ENCODE data around the gene LYG2. TPM values are rescaled to one million over a fixed set of nuclear protein-coding genes. Genes with fewer than 3 reads are reported as not detected.

LYG2 gene
- total RNA-seq, 1 experiment from 2014 or later = not detected

DNA sequence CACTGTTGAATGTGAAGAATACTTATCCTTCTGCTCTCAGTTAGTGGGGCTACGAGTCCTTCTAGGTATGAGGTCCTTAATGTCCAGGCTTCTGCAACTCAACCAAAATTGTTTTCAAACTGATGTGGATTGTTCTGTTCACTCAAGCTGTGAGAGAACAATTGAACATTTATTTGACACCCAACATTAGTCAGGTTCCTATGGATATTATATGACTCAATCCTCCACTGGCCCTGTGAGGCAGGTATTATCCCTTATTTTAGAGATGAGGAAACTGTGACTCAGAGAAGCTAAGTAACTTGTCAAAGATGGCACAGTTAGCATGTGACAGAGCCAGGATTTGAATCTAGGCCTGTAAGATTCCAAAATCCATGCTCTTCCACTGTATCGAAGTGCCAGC, 1.2 kb upstream of the LYG2 start:
- no peak overlapping the region for H2BK12ac ChIP-seq (ENCODE audit: insufficient read length, low read depth, low read length)

More for the DNA sequence above, 1.2 kb upstream of the LYG2 start:
- Histone ChIP-seq H3K27me3 (ENCODE audit: insufficient read depth, low read length) (no peaks in the 10 kb centered on the region), H3T11ph (ENCODE audit: low read length) (no peak overlapping the region), H3K18ac (ENCODE audit: insufficient read length, low read depth, low read length) (no peak overlapping the region), H2AK5ac (ENCODE audit: insufficient read length, low read length) (no peak overlapping the region), H3K9me3 (ENCODE audit: control insufficient read depth, low read depth, low read length) (no peaks in the 10 kb centered on the region), H3K14ac (ENCODE audit: insufficient read depth, low read length) (no peak overlapping the region), H3K56ac (ENCODE audit: insufficient read length, low read depth, low read length) (no peak overlapping the region), H2BK15ac (ENCODE audit: low read depth, low read length) (no peak overlapping the region), H2BK20ac (ENCODE audit: low read depth, low read length, poor library complexity, severe bottlenecking) (no peak overlapping the region), H4K5ac (ENCODE audit: insufficient read length, low read depth, low read length) (no peak overlapping the region), H3K4me2 (ENCODE audit: insufficient read depth, insufficient read length, low read length) (no peak overlapping the region), H3K9ac (ENCODE audit: extremely low read depth, insufficient read length, low read length) (no peak overlapping the region), H3K4ac (ENCODE audit: low read depth, low read length) (no peak overlapping the region), H3K23ac (ENCODE audit: insufficient read length, low read depth, low read length) (no peak overlapping the region), H3K23me2 (ENCODE audit: insufficient read length, low read depth, low read length, poor library complexity, severe bottlenecking) (no peaks in the 10 kb centered on the region), H2BK5ac (ENCODE audit: insufficient read length, low read length) (no peak overlapping the region), H3K4me1 (ENCODE audit: insufficient read depth, low read length) (no peaks in the 10 kb centered on the region), H3K27ac (ENCODE audit: insufficient read length, low read depth, low read length) (no peak overlapping the region), H3K79me2 (ENCODE audit: insufficient read depth, low read length) (no peaks in the 10 kb centered on the region), H2AFZ (ENCODE audit: low read length) (no peak overlapping the region), H2BK120ac (ENCODE audit: low read depth, low read length, poor library complexity, severe bottlenecking) (no peak overlapping the region), H4K20me1 (ENCODE audit: control insufficient read depth, insufficient read depth, insufficient read length) (no peaks in the 10 kb centered on the region), H4K8ac (replicated peaks; ENCODE audit: insufficient read length, low read depth, low read length) (no peak overlapping the region), H3K79me1 (ENCODE audit: insufficient read depth, low read depth, low read length, poor library complexity, severe bottlenecking) (no peaks in the 10 kb centered on the region), H4K91ac (ENCODE audit: insufficient read length, low read depth, low read length) (no peak overlapping the region)
- H3K27ac Mint-ChIP-seq = no peak overlapping the region
- peaks cover 0 to 4% (median 2%) of the 10 kb centered on the region in 3 experiments; a peak in 3 of 7 replicates for H3K36me3 Mint-ChIP-seq (ENCODE audit: insufficient read depth in 1 of 3, low read depth in 3 of 3)
- TF ChIP-seq, protein P1, sequence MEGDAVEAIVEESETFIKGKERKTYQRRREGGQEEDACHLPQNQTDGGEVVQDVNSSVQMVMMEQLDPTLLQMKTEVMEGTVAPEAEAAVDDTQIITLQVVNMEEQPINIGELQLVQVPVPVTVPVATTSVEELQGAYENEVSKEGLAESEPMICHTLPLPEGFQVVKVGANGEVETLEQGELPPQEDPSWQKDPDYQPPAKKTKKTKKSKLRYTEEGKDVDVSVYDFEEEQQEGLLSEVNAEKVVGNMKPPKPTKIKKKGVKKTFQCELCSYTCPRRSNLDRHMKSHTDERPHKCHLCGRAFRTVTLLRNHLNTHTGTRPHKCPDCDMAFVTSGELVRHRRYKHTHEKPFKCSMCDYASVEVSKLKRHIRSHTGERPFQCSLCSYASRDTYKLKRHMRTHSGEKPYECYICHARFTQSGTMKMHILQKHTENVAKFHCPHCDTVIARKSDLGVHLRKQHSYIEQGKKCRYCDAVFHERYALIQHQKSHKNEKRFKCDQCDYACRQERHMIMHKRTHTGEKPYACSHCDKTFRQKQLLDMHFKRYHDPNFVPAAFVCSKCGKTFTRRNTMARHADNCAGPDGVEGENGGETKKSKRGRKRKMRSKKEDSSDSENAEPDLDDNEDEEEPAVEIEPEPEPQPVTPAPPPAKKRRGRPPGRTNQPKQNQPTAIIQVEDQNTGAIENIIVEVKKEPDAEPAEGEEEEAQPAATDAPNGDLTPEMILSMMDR (conservative IDR thresholded peaks at IDR 0.05) = no peak
- H3K4me1 Mint-ChIP-seq = no peaks in the 10 kb centered on the region
- DNase-seq = no peak
- no peak overlapping the region for H3K4me3 Mint-ChIP-seq
- H3K27me3 Mint-ChIP-seq (ENCODE audit: low read depth) = peaks cover 4% of the 10 kb centered on the region
- peaks cover 10 to 11% of the 10 kb centered on the region in 2 experiments for H3K9me3 Mint-ChIP-seq
- no CpG with 5 or more reads among the region's 2 CpGs for WGBS (ENCODE audit: extremely low coverage, insufficient read length, low lambda C conversion rate)
